Pancreas (tissue), 10 donors: ENCODE results near the gene GSS. TPM values are rescaled to one million over a fixed set of nuclear protein-coding genes. Genes with fewer than 3 reads are reported as not detected.
"Not testable (repeated sequence)": the region's sequence is repeated elsewhere in the genome, so short reads cannot be mapped to it uniquely, and the experiment has no call there.

Experiments used
- ATAC-seq, 4 donors: fragments of 200-7000 bp; cut with Tn5 transposase; one replicate each; pipeline versions ENCODE4 v1.8.0 to v1.9.1; 2020; ENCODE audit warnings: mild to moderate bottlenecking in 4 of 4, moderate library complexity in 4 of 4
- DNase-seq, 6 donors: peaks; one replicate each; pipeline ENCODE4 v3.0.0-alpha.2; 2020
- FAIRE-seq: peaks from 2 replicates; lab custom pipeline; 2012; peaks lifted over from hg19 to GRCh38; lab: Jason Lieb, UNC
- H3K27ac ChIP-seq, 4 donors: fragments of 200-600 bp; sonication (generic); 1 replicate in 3 of 4; 2 replicates in 1 of 4; pipeline versions ENCODE4 v1.5.0 to v1.8.0; 2020
- H3K27me3 ChIP-seq, 4 donors: fragments of 200-600 bp; one replicate each; pipeline ENCODE4 v1.8.0; 2021
- H3K36me3 ChIP-seq, 3 donors: fragments of 200-600 bp; sonication (generic) in 1 of 3; one replicate each; pipeline versions ENCODE4 v1.5.0 to v1.8.0; 2020 to 2021
- H3K4me1 ChIP-seq, 3 donors: fragments of 200-600 bp; one replicate each; pipeline ENCODE4 v1.8.0; 2021
- H3K4me3 ChIP-seq, 4 donors: fragments of 200-600 bp; sonication (generic) in 2 of 4; one replicate each; pipeline versions ENCODE4 v1.5.0 to v1.8.0; 2020 to 2021
- H3K9me3 ChIP-seq, 4 donors: fragments of 200-600 bp; one replicate each; pipeline ENCODE4 v1.8.0; 2021
- CTCF ChIP-seq, 4 donors: fragments of 200-600 bp; sonication (generic) in 3 of 4; IDR thresholded peaks; one replicate each; pipeline versions ENCODE4 v1.5.0 to v1.8.0; 2021; ENCODE audit warnings: antibody characterized with exemption in 4 of 4
- WGBS, 2 donors: extraction: QIAGEN DNeasy Blood & Tissue Kit; methylation state at CpG; one replicate each; pipeline ENCODE4 v1.1.7; 2013; 5-methylcytosine and 5-hydroxymethylcytosine counted together
- intact Hi-C, 3 donors: fragments of 100-400 bp; cut with DNase I; formaldehyde crosslinking; loops; one replicate each; pipeline versions ENCODE4 v1.11.1 to v1.14.2; 2022
- microRNA-seq, 2 donors: library from miRNA; unstranded; fragments of <30 nt; microRNA quantifications; one replicate each; pipeline versions ENCODE4 to v1.1.0, GENCODE V29; 2019 to 2020
- polyA plus RNA-seq, 2 donors: library from polyadenylated mRNA; stranded (reverse); fragments of 200-250 nt; gene quantifications; one replicate each; pipeline ENCODE4 v1.2.3, GENCODE V29; 2013
- total RNA-seq, 6 donors: library from RNA; stranded (reverse); fragmentation: NEBNext Ultra II Directional in 4 of 6; extraction: Animal tissue kit (Norgen Biotek cat#: 25700) in 4 of 6; gene quantifications; one replicate each; pipeline versions ENCODE4 v1.2.1 to v1.2.4, GENCODE V29; 2021 to 2023
- donor health status: healthy with polysubstance abuse.
- donor health status: DM: no; HTN: no; CAD: no; lungs with moderate emphysema.
- donor health status: DM: no; HTN: no; CAD: no.
- donor health status: control.
- donor health status: control.
- donor health status: Bipolar disorder and iron deficiency.
- donor health status: DM: yes; HTN: yes; CAD: no.
- donor health status: DM: no; HTN: no; CAD: no.
- donor health status: DM: no; HTN: no; CAD: no.
- donor health status: DM: yes; HTN: yes; CAD: no.

The GSS gene
- total and polyA plus RNA-seq, 8 donors = 6.7 to 32.2 (median 14.4) TPM

GRCh38 chr20:34881689-34882088, 73.9 kb downstream of the GSS start:
- Histone ChIP-seq H3K27ac (no peak overlapping the region), H3K9me3 (no peaks in the 10 kb centered on the region), H3K27me3 (no peaks in the 10 kb centered on the region), H3K4me1 (peaks cover 4 to 10% (median 9%) of the 10 kb centered on the region in 3 donors), H3K36me3 (peaks cover 0 to 8% (median 4%) of the 10 kb centered on the region in 3 donors), H3K4me3 (no peak overlapping the region)
- 47 to 70% methylated on average over 2 of the region's 2 CpGs for WGBS, 2 donors
- TF ChIP-seq CTCF (IDR thresholded peaks at IDR 0.05) = no peak
- DNase-seq (no peak), ATAC-seq (no peak), FAIRE-seq (no peak)
- intact Hi-C loops = no loop called here

- H3K27ac ChIP-seq, H3K4me1 ChIP-seq, H3K36me3 ChIP-seq, DNase-seq, ATAC-seq, FAIRE-seq, H3K4me3 ChIP-seq, H3K27me3 ChIP-seq, H3K9me3 ChIP-seq, intact Hi-C loops: not testable (repeated sequence)
- WGBS, 2 donors = 83 to 90% methylated on average over 7 of the region's 7 CpGs
These were observed 74.6 kb downstream of the GSS start for GRCh38 chr20:34880971-34881370.

GRCh38 chr20:34880215-34880850, 75.3 kb downstream of the GSS start:
- intact Hi-C loops = no loop called here
- no peak overlapping the region for H3K27ac ChIP-seq
- no peak overlapping the region for H3K4me3 ChIP-seq
- no peak for ATAC-seq
- DNase-seq = no peak
- H3K27me3 ChIP-seq = no peaks in the 10 kb centered on the region
- WGBS, 2 donors = 71 to 76% methylated on average over 6 of the region's 6 CpGs
- peaks cover 0 to 3% (median 0%) of the 10 kb centered on the region in 3 donors for H3K4me1 ChIP-seq
- no peaks in the 10 kb centered on the region for H3K9me3 ChIP-seq
- no peak for FAIRE-seq
- TF ChIP-seq CTCF (IDR thresholded peaks at IDR 0.05) = no peak
- peaks cover 0 to 8% (median 4%) of the 10 kb centered on the region in 3 donors for H3K36me3 ChIP-seq

Small RNAs within 50 kb of the gene (microRNA-seq; reads per million reads assigned to microRNA genes)
- 0 reads per million in 2 donors for gene MIR499A
- 0 reads per million in 2 donors for gene MIR499B

Other genes with a start within 250 kb of the GSS start
- gene NCOA6, start 130.2 kb downstream of the GSS start, total RNA-seq = 10 to 100 TPM; 11.1 to 15.8 (median 11.7) TPM
- 10 to 100 TPM; 16.7 to 19.3 TPM for gene NCOA6, start 130.2 kb downstream of the GSS start, polyA plus RNA-seq
- 10 to 100 TPM; 12.1 to 23.7 (median 13.9) TPM for gene GGT7, start 83.0 kb downstream of the GSS start, total RNA-seq
- 10 to 100 TPM; 24.1 to 30.3 TPM for gene GGT7, start 83.0 kb downstream of the GSS start, polyA plus RNA-seq
- 10 to 100 TPM; 12.2 to 24.3 (median 19.4) TPM for gene ACSS2, start 79.2 kb downstream of the GSS start, total RNA-seq
- gene ACSS2, start 79.2 kb downstream of the GSS start, polyA plus RNA-seq = 10 to 100 TPM; 29.8 to 42.5 TPM
- under 1 TPM; 0.09 to 0.72 (median 0.27) TPM for gene MYH7B, start 62 bp upstream of the GSS start, total RNA-seq
- gene MYH7B, start 62 bp upstream of the GSS start, polyA plus RNA-seq = 1 to 10 TPM; 1.9 to 2.3 TPM
- gene TRPC4AP, start 137.0 kb upstream of the GSS start, total RNA-seq = 10 to 100 TPM; 30.7 to 40.7 (median 33.2) TPM
- 10 to 100 TPM; 42.4 to 43.1 TPM for gene TRPC4AP, start 137.0 kb upstream of the GSS start, polyA plus RNA-seq
- gene EDEM2, start 191.5 kb upstream of the GSS start, total RNA-seq = 10 to 100 TPM; 12.6 to 31.5 (median 17.4) TPM
- gene EDEM2, start 191.5 kb upstream of the GSS start, polyA plus RNA-seq = 10 to 100 TPM; 12.5 to 22.7 TPM
- gene PROCR, start 216.3 kb upstream of the GSS start, total RNA-seq = 10 to 100 TPM in 4 of 6 donors, 1 to 10 TPM in 2; 3.2 to 16.1 (median 10.8) TPM
- gene PROCR, start 216.3 kb upstream of the GSS start, polyA plus RNA-seq = 10 to 100 TPM in 1 of 2 donors, 1 to 10 TPM in 1; 9.6 to 16.8 TPM